SK-N-MC (cell line): ENCODE results near the gene PDE4B.

ENCODE experiments used
- EZH2 ChIP-seq: fragments of 200-600 bp; sonication (generic); IDR thresholded peaks from one replicate; pipeline ENCODE4 v1.6.1; 2017; ENCODE audit warnings: antibody characterized with exemption
- POLR2AphosphoS5 ChIP-seq: IDR thresholded peaks from 2 replicates; pipeline ENCODE4 v1.6.1; 2012; ENCODE audit warnings: mild to moderate bottlenecking, low read depth, low read length, borderline replicate concordance

DNA sequence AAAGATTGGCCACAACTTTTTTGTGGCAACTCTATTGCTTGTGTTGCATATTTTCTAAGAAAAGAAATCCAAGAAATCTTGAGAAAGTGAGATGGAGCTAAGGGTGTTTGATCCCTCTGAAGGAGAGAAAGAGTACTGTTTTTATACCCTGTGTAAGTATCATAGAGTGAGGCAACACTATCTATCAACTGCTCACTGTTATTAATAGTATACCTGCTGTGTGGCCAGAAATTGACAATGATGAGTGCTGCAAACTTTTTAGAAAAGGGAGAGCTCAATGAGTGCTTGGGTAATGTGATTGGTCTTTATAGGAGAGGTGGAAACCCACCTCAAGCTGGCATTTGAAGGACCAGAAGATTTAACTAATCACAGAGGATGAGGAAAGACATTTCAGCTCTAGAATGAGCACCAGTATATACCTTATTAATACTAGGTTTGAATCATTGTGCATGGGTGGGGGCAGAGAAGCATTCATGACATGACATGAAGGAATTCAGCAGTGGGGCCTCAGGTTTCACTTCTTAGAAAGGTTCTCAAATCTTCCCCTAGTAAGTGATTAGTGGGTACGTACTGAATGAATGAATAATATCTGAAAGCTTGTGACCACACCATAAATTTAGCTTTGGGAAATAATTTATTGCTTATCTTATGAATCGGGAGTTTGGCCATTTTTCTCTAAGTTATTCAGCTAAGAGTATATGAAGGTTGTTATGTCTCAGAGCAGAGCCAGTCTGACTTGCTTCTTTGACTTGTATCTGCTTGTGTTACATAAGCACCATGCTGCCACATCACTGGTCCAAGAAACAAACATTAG, 572.1 kb downstream of the PDE4B start:
- TF ChIP-seq EZH2 = no peak
- no peak for TF ChIP-seq POLR2AphosphoS5
